ENCODE measurements around the gene PLXNA3.

Gene PLXNA3

DNA sequence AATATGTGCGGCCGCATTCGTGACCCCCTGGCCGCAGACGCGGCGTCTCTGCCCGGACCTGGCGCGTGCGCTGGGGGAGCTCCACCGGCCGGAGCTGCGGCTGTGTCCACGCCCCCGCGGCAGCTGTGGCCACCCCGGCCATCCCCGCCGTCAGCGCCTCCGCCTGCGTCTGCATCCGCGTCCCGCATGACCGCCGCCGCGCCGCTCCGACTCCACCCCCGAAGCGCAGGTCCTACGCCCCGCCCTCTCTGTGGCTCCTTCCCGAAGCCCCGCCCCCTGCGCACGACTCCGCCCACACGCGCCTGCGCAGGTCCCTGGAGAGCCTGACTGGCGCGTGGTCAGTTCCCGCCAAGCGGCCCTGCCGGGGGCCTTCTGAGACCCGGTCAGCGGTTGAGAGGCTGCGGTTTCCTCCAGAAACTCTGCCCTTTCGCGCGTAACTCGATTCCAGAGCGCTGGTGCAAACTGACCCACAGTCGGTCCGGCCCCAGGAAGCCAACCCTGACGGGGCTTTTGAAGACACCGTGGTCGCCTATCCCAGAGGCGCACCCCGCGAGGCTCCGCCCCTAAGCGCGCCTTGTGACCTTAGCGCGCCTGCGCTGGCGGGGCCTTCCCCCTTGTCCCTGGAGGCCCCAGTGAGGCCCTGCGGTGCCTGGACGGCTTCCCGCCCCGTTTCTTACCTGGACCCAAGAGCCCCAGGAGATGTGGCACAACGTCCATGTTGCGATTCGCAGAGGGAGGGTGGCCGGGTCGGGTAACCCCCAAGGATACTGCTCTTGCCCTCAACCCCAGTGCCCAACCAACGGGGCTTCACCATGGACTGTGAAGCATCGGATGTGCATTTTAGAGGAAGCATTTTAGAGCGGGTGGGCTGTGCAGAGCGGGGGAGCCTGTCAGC lies 20.9 kb downstream of the PLXNA3 start, which contains the start of gene LAGE3:
Gene LAGE3 (minus strand): TSS at position 554 of the 895 bp plus-strand sequence. CDS start 366 bp downstream, at position 188.
- 8% methylated on average over 60 of the region's 85 CpGs for WGBS
- peak within 1 kb of the TSS; percentile 69 for H4K8ac ChIP-seq (ENCODE audit: low read length)

GRCh38 chrX:154481195-154481594 lies 23.1 kb downstream of the PLXNA3 start:
- Histone ChIP-seq H2BK5ac (ENCODE audit: low read depth, low read length, poor library complexity, severe bottlenecking) (no peak overlapping the region), H2BK120ac (ENCODE audit: low read depth, low read length) (no peak overlapping the region), H3K4me1 (ENCODE audit: control insufficient read depth, insufficient read depth, low read depth, low read length) (peaks cover 33% of the 10 kb centered on the region), H3K14ac (ENCODE audit: low read length in 2 of 2) (no peak overlapping the region), H3K27ac (ENCODE audit: low read length, poor library complexity, severe bottlenecking) (no peak overlapping the region), H3K79me1 (replicated peaks; ENCODE audit: low read length, poor library complexity, severe bottlenecking) (peaks cover 11% of the 10 kb centered on the region), H3K27me3 (ENCODE audit: control insufficient read depth in 1 of 2, insufficient read depth in 1 of 2, low read length in 2 of 2) (peaks cover 0 to 15% of the 10 kb centered on the region in 2 experiments), H4K8ac (ENCODE audit: low read length) (no peak overlapping the region), H2AFZ (ENCODE audit: low read depth, low read length) (no peak overlapping the region), H3K9ac (ENCODE audit: low read length) (no peak overlapping the region), H2AK5ac (ENCODE audit: low read length, severe bottlenecking) (no peak overlapping the region), H3K9me3 (ENCODE audit: control insufficient read depth, low read length) (no peaks in the 10 kb centered on the region), H4K91ac (ENCODE audit: low read length) (no peak overlapping the region), H3K4ac (ENCODE audit: low read depth in 1 of 2, low read length in 2 of 2) (no peak overlapping the region), H3K36me3 (ENCODE audit: control insufficient read depth in 1 of 2, insufficient read depth in 2 of 2, low read depth in 1 of 2, low read length in 2 of 2) (peaks cover 18 to 22% of the 10 kb centered on the region in 2 experiments), H3K4me2 (ENCODE audit: low read length, poor library complexity, severe bottlenecking) (no peak overlapping the region), H3K23ac (ENCODE audit: low read length in 2 of 2) (no peak overlapping the region), H2BK12ac (ENCODE audit: low read length in 2 of 2) (no peak overlapping the region), H2BK15ac (ENCODE audit: low read depth, poor library complexity, severe bottlenecking) (no peak overlapping the region), H3K4me3 (ENCODE audit: insufficient read depth in 1 of 2, low read depth in 1 of 2, low read length in 2 of 2) (no peak overlapping the region), H3K18ac (ENCODE audit: low read depth in 1 of 2, low read length in 2 of 2) (no peak overlapping the region)
- WGBS: no CpG with 5 or more reads among the region's 5 CpGs
- no peak for DNase-seq

More for the DNA sequence above, 20.9 kb downstream of the PLXNA3 start, which contains the start of gene LAGE3:
- Histone ChIP-seq H3K36me3 (ENCODE audit: control insufficient read depth in 1 of 2, insufficient read depth in 2 of 2, low read depth in 1 of 2, low read length in 2 of 2) (peaks cover 8 to 9% of the 10 kb centered on the region in 2 experiments), H3K18ac (ENCODE audit: low read depth in 1 of 2, low read length in 2 of 2) (peak within 1 kb of the TSS; percentile 57 to 70), H3K4ac (ENCODE audit: low read depth in 1 of 2, low read length in 2 of 2) (peak within 1 kb of the TSS in 1 of 2 experiments; percentile 87), H3K9ac (ENCODE audit: low read length) (peak within 1 kb of the TSS; percentile 88), H2BK5ac (ENCODE audit: low read depth, low read length, poor library complexity, severe bottlenecking) (no peak within 1 kb of the TSS), H2BK12ac (ENCODE audit: low read length in 2 of 2) (no peak within 1 kb of the TSS), H2AK5ac (ENCODE audit: low read length, severe bottlenecking) (no peak within 1 kb of the TSS), H2AFZ (ENCODE audit: low read depth, low read length) (no peak within 1 kb of the TSS), H3K27ac (ENCODE audit: low read length, poor library complexity, severe bottlenecking) (peak within 1 kb of the TSS; percentile 37), H3K79me1 (replicated peaks; ENCODE audit: low read length, poor library complexity, severe bottlenecking) (peaks cover under 1% of the 10 kb centered on the region), H3K4me3 (ENCODE audit: insufficient read depth in 1 of 2, low read depth in 1 of 2, low read length in 2 of 2) (peak within 1 kb of the TSS; percentile 52 to 80), H3K4me2 (ENCODE audit: low read length, poor library complexity, severe bottlenecking) (peak within 1 kb of the TSS; percentile 52), H2BK15ac (ENCODE audit: low read depth, poor library complexity, severe bottlenecking) (no peak within 1 kb of the TSS), H3K9me3 (ENCODE audit: control insufficient read depth, low read length) (no peaks in the 10 kb centered on the region), H3K23ac (ENCODE audit: low read length in 2 of 2) (no peak within 1 kb of the TSS), H3K14ac (ENCODE audit: low read length in 2 of 2) (peak within 1 kb of the TSS in 1 of 2 experiments; percentile 32), H4K91ac (ENCODE audit: low read length) (peak within 1 kb of the TSS; percentile 75), H3K27me3 (ENCODE audit: control insufficient read depth in 1 of 2, insufficient read depth in 1 of 2, low read length in 2 of 2) (peaks cover 0 to 15% of the 10 kb centered on the region in 2 experiments), H3K4me1 (ENCODE audit: control insufficient read depth, insufficient read depth, low read depth, low read length) (peaks cover 17% of the 10 kb centered on the region), H2BK120ac (ENCODE audit: low read depth, low read length) (peak within 1 kb of the TSS; percentile 61)
- peak; percentile 88 for DNase-seq

DNA sequence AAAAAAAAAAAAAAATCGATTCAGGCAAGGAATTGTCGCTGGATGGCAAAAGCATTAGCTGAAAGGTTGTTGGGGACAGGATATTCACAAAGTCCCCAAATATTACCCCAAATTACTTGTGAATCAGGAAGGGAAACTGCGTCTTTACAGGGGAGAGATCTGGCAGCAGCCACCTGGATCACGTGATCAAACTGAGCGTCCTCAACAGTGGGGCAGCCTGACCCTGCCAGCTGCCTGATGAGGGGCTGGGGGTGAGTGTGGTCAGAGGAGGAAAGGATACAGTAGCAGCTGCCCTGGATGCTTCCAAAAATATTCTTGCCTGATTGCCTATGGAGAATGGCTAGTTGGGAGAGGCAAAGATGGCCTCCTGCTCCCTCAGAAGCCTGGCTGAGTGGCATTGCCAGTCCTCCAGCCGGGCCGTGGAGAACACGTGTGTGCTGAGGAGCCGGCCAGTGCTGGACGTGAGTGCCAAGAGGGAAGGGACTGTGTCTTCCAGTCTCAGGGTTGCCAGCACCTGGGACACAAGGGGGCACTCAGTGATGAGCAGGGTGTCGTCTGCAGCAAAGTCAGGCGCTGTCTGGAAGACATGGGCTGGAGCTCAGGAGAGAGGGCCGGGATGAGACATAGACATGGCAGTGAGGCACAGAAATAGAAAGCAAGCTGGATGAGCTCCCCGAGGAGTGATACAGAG lies 24.0 kb downstream of the PLXNA3 start:
- H3K9ac ChIP-seq (ENCODE audit: low read length): no peak overlapping the region
- 82% methylated on average over 12 of the region's 14 CpGs for WGBS
- H3K9me3 ChIP-seq (ENCODE audit: control insufficient read depth, low read length): no peaks in the 10 kb centered on the region
- H3K4me2 ChIP-seq (ENCODE audit: low read length, poor library complexity, severe bottlenecking): no peak overlapping the region
- no peak overlapping the region for H2BK12ac ChIP-seq (ENCODE audit: low read length in 2 of 2)
- no peak overlapping the region for H3K27ac ChIP-seq (ENCODE audit: low read length, poor library complexity, severe bottlenecking)
- H3K36me3 ChIP-seq (ENCODE audit: control insufficient read depth in 1 of 2, insufficient read depth in 2 of 2, low read depth in 1 of 2, low read length in 2 of 2): peaks cover 18 to 22% of the 10 kb centered on the region in 2 experiments
- H3K79me1 ChIP-seq (replicated peaks; ENCODE audit: low read length, poor library complexity, severe bottlenecking): peaks cover 11% of the 10 kb centered on the region
- no peak overlapping the region for H3K18ac ChIP-seq (ENCODE audit: low read depth in 1 of 2, low read length in 2 of 2)
- no peak overlapping the region for H2BK120ac ChIP-seq (ENCODE audit: low read depth, low read length)
- H3K14ac ChIP-seq (ENCODE audit: low read length in 2 of 2): no peak overlapping the region
- H2AK5ac ChIP-seq (ENCODE audit: low read length, severe bottlenecking): no peak overlapping the region
- H2BK15ac ChIP-seq (ENCODE audit: low read depth, poor library complexity, severe bottlenecking): no peak overlapping the region
- H3K27me3 ChIP-seq (ENCODE audit: control insufficient read depth in 1 of 2, insufficient read depth in 1 of 2, low read length in 2 of 2): peaks cover 0 to 12% of the 10 kb centered on the region in 2 experiments
- no peak overlapping the region for H4K91ac ChIP-seq (ENCODE audit: low read length)
- H3K4ac ChIP-seq (ENCODE audit: low read depth in 1 of 2, low read length in 2 of 2): no peak overlapping the region
- no peak for DNase-seq
- H2BK5ac ChIP-seq (ENCODE audit: low read depth, low read length, poor library complexity, severe bottlenecking): no peak overlapping the region
- no peak overlapping the region for H2AFZ ChIP-seq (ENCODE audit: low read depth, low read length)
- no peak overlapping the region for H3K23ac ChIP-seq (ENCODE audit: low read length in 2 of 2)
- H4K8ac ChIP-seq (ENCODE audit: low read length): no peak overlapping the region
- H3K4me3 ChIP-seq (ENCODE audit: insufficient read depth in 1 of 2, low read depth in 1 of 2, low read length in 2 of 2): no peak overlapping the region
- H3K4me1 ChIP-seq (ENCODE audit: control insufficient read depth, insufficient read depth, low read depth, low read length): peaks cover 31% of the 10 kb centered on the region

DNA sequence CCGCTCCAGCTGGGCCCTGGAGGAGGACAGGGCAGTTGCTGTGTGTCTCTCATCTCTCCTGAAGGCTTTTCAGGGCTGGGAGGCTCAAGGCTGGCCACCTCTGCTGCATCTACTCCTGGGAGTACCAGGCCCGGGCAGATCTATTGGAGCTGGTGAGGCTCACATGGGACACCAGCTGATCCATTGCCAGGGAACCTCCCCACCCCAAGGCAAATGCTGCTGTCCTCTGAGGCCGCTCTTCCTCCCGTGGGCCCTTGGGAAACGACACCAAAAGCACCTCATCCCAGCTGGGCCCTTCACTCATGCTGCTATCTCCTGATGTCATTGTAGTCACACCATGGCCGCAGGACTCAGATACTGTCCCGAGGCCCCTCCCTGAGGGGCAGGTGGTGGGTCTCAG lies 24.7 kb downstream of the PLXNA3 start:
- H3K4me3 ChIP-seq (ENCODE audit: insufficient read depth in 1 of 2, low read depth in 1 of 2, low read length in 2 of 2): no peak overlapping the region
- peaks cover 14% of the 10 kb centered on the region for H3K79me1 ChIP-seq (replicated peaks; ENCODE audit: low read length, poor library complexity, severe bottlenecking)
- H2AFZ ChIP-seq (ENCODE audit: low read depth, low read length): no peak overlapping the region
- no peak for DNase-seq
- H3K14ac ChIP-seq (ENCODE audit: low read length in 2 of 2): no peak overlapping the region
- no peak overlapping the region for H4K8ac ChIP-seq (ENCODE audit: low read length)
- no peak overlapping the region for H2BK5ac ChIP-seq (ENCODE audit: low read depth, low read length, poor library complexity, severe bottlenecking)
- H4K91ac ChIP-seq (ENCODE audit: low read length): no peak overlapping the region
- no peak overlapping the region for H3K4me2 ChIP-seq (ENCODE audit: low read length, poor library complexity, severe bottlenecking)
- no peak overlapping the region for H2BK12ac ChIP-seq (ENCODE audit: low read length in 2 of 2)
- no peak overlapping the region for H2BK120ac ChIP-seq (ENCODE audit: low read depth, low read length)
- 98% methylated on average over 7 of the region's 7 CpGs for WGBS
- H3K9me3 ChIP-seq (ENCODE audit: control insufficient read depth, low read length): no peaks in the 10 kb centered on the region
- H3K27ac ChIP-seq (ENCODE audit: low read length, poor library complexity, severe bottlenecking): no peak overlapping the region
- no peak overlapping the region for H3K9ac ChIP-seq (ENCODE audit: low read length)
- peaks cover 22 to 27% of the 10 kb centered on the region in 2 experiments for H3K36me3 ChIP-seq (ENCODE audit: control insufficient read depth in 1 of 2, insufficient read depth in 2 of 2, low read depth in 1 of 2, low read length in 2 of 2)
- H2BK15ac ChIP-seq (ENCODE audit: low read depth, poor library complexity, severe bottlenecking): no peak overlapping the region
- H3K4me1 ChIP-seq (ENCODE audit: control insufficient read depth, insufficient read depth, low read depth, low read length): peaks cover 32% of the 10 kb centered on the region
- H3K23ac ChIP-seq (ENCODE audit: low read length in 2 of 2): no peak overlapping the region
- H3K27me3 ChIP-seq (ENCODE audit: control insufficient read depth in 1 of 2, insufficient read depth in 1 of 2, low read length in 2 of 2): peaks cover 0 to 12% of the 10 kb centered on the region in 2 experiments
- no peak overlapping the region for H3K4ac ChIP-seq (ENCODE audit: low read depth in 1 of 2, low read length in 2 of 2)
- H2AK5ac ChIP-seq (ENCODE audit: low read length, severe bottlenecking): no peak overlapping the region
- no peak overlapping the region for H3K18ac ChIP-seq (ENCODE audit: low read depth in 1 of 2, low read length in 2 of 2)

Data from mesenchymal stem cell (in vitro differentiated cells and primary cell).